NCI-H2081 treated with DMSO at 0.1 percent for 48 hours (cell line): ENCODE measurements around the gene KIF26A.
"Not testable (repeated sequence)": the region's sequence is repeated elsewhere in the genome, so short reads cannot be mapped to it uniquely, and the experiment has no call there.

ENCODE experiments used
- DNase-seq: peaks from one replicate; lab custom pipeline; 2025; lab: John Stamatoyannopoulos, UW

KIF26A gene

GRCh38 chr14:104194016-104194415 is 55.6 kb downstream of the KIF26A start:
- DNase-seq: no peak

GRCh38 chr14:104194716-104195115 is 56.3 kb downstream of the KIF26A start:
- DNase-seq: no peak

- no peak for DNase-seq
These were observed 57.0 kb downstream of the KIF26A start for GRCh38 chr14:104195361-104195760.

GRCh38 chr14:104195878-104196277 is 57.5 kb downstream of the KIF26A start:
- no peak for DNase-seq

- no peak for DNase-seq
These were observed 58.2 kb downstream of the KIF26A start for GRCh38 chr14:104196461-104197140.

- no peak for DNase-seq
These were observed 59.3 kb downstream of the KIF26A start for GRCh38 chr14:104197449-104198247.

- DNase-seq: no peak
These were observed 61.0 kb downstream of the KIF26A start for GRCh38 chr14:104199266-104199895.

GRCh38 chr14:104200106-104200505 is 61.7 kb downstream of the KIF26A start:
- no peak for DNase-seq

- no peak for DNase-seq
These were observed 62.2 kb downstream of the KIF26A start for GRCh38 chr14:104200591-104200990.

- no peak for DNase-seq
These were observed 62.7 kb downstream of the KIF26A start for GRCh38 chr14:104201063-104201462.

GRCh38 chr14:104201496-104201895 is 63.1 kb downstream of the KIF26A start:
- no peak for DNase-seq

- DNase-seq: no peak
These were observed 64.1 kb downstream of the KIF26A start for GRCh38 chr14:104202259-104203070.

GRCh38 chr14:104203071-104203425 is 64.7 kb downstream of the KIF26A start:
- no peak for DNase-seq

GRCh38 chr14:104204660-104205149 is 66.3 kb downstream of the KIF26A start:
- DNase-seq: no peak

- no peak for DNase-seq
These were observed 67.4 kb downstream of the KIF26A start for GRCh38 chr14:104205781-104206180.

GRCh38 chr14:104206281-104206904 is 68.0 kb downstream of the KIF26A start:
- no peak for DNase-seq

GRCh38 chr14:104207142-104208014 is 69.0 kb downstream of the KIF26A start:
- DNase-seq: no peak

- DNase-seq: not testable (repeated sequence)
These were observed 69.6 kb downstream of the KIF26A start for GRCh38 chr14:104208015-104208295.

- DNase-seq: not testable (repeated sequence)
These were observed 69.9 kb downstream of the KIF26A start for GRCh38 chr14:104208331-104208730.

GRCh38 chr14:104209071-104209470 is 70.7 kb downstream of the KIF26A start:
- DNase-seq: not testable (repeated sequence)
